ENCODE results near the gene C11orf16.
"Not testable (repeated sequence)": the region's sequence is repeated elsewhere in the genome, so short reads cannot be mapped to it uniquely, and the experiment has no call there.

C11orf16 gene

DNA sequence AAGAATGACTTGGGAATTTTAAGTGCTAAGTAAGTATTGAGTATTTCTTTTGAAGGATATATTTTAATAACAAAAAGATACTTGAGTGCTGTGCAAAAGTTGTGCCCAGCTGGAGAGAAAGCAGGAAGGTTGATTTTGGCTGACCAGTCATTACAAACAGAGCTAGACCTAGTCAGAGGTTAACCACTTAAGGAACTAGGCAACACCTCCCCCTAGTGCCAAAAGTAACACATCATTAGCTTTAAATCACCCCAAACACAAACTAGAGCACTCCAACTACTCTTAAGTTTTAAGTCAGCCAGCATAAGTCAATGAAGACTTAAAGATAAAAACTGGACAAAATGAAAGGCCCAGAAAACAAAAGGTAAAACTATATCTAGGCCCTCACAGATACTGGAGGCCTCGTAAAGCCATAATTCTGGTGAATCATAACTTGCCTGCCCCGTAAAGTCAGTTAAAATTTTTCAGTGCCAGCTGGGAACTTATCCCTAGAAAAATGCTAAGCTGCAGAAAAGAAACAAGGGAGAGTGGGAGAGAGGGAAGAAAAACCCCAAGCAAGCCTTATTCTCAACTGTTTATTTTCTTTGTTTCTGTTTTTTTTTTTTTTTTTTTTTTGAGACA, 26.9 kb upstream of the C11orf16 start:
- Histone ChIP-seq H3K27ac (ENCODE audit: low read length) (no peak overlapping the region), H3K4me3 (ENCODE audit: low read length) (no peak overlapping the region), H3K9ac (ENCODE audit: low read length) (no peak overlapping the region), H3K9me3 (ENCODE audit: control insufficient read depth, low read depth, low read length) (no peaks in the 10 kb centered on the region), H3K27me3 (ENCODE audit: control insufficient read depth, insufficient read depth, low read length) (no peaks in the 10 kb centered on the region), H3K4me1 (ENCODE audit: control insufficient read depth, low read depth, low read length) (peaks cover 3% of the 10 kb centered on the region), H3K36me3 (ENCODE audit: control insufficient read depth, low read depth, low read length) (no peaks in the 10 kb centered on the region)

DNA sequence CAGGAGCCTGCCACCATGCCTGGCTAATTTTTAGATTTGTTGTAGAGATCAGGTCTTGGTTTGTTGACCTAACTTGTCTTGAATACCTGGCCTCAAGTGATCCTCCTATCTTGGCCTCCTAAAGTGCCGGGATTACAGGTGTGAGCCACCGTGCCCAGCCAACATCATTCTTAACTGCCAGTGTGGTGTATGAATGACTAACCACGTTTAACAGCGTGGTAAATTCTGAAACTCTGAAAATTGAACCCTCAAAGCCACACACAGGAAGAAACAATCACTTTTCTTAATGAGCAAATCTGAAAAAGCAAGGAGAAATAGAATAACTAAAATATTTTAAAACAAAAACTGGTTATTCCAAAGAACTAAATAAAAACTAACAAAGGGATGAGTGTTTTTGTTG, 24.1 kb upstream of the C11orf16 start:
- H3K9ac ChIP-seq (ENCODE audit: low read length) = no peak overlapping the region
- no peaks in the 10 kb centered on the region for H3K9me3 ChIP-seq (ENCODE audit: control insufficient read depth, low read depth, low read length)
- no peaks in the 10 kb centered on the region for H3K27me3 ChIP-seq (ENCODE audit: control insufficient read depth, insufficient read depth, low read length)
- peaks cover 3% of the 10 kb centered on the region for H3K4me1 ChIP-seq (ENCODE audit: control insufficient read depth, low read depth, low read length)
- peaks cover 4% of the 10 kb centered on the region for H3K36me3 ChIP-seq (ENCODE audit: control insufficient read depth, low read depth, low read length)
- H3K4me3 ChIP-seq (ENCODE audit: low read length) = no peak overlapping the region
- no peak overlapping the region for H3K27ac ChIP-seq (ENCODE audit: low read length)

GRCh38 chr11:8948886-8949285, 16.1 kb upstream of the C11orf16 start:
- Histone ChIP-seq H3K4me1 (ENCODE audit: control insufficient read depth, low read depth, low read length) (no peaks in the 10 kb centered on the region), H3K27ac (ENCODE audit: low read length) (no peak overlapping the region), H3K9ac (ENCODE audit: low read length) (no peak overlapping the region), H3K36me3 (ENCODE audit: control insufficient read depth, low read depth, low read length) (peaks cover 3% of the 10 kb centered on the region), H3K9me3 (ENCODE audit: control insufficient read depth, low read depth, low read length) (no peaks in the 10 kb centered on the region), H3K27me3 (ENCODE audit: control insufficient read depth, insufficient read depth, low read length) (no peaks in the 10 kb centered on the region), H3K4me3 (ENCODE audit: low read length) (no peak overlapping the region)

- no peak overlapping the region for H3K9ac ChIP-seq (ENCODE audit: low read length)
- H3K27me3 ChIP-seq (ENCODE audit: control insufficient read depth, insufficient read depth, low read length) = no peaks in the 10 kb centered on the region
- no peak overlapping the region for H3K27ac ChIP-seq (ENCODE audit: low read length)
- no peaks in the 10 kb centered on the region for H3K4me1 ChIP-seq (ENCODE audit: control insufficient read depth, low read depth, low read length)
- H3K36me3 ChIP-seq (ENCODE audit: control insufficient read depth, low read depth, low read length) = no peaks in the 10 kb centered on the region
- no peaks in the 10 kb centered on the region for H3K9me3 ChIP-seq (ENCODE audit: control insufficient read depth, low read depth, low read length)
- no peak overlapping the region for H3K4me3 ChIP-seq (ENCODE audit: low read length)
Observed at GRCh38 chr11:8947230-8947943, 14.6 kb upstream of the C11orf16 start.

GRCh38 chr11:8942518-8943066, 9.8 kb upstream of the C11orf16 start, which contains the start of gene ASCL3:
ASCL3 (minus strand) TSS chr11:8943016; CDS start chr11:8938161, 4,855 bp downstream.
- H3K36me3 ChIP-seq (ENCODE audit: control insufficient read depth, low read depth, low read length) = no peaks in the 10 kb centered on the region
- H3K9me3 ChIP-seq (ENCODE audit: control insufficient read depth, low read depth, low read length) = no peaks in the 10 kb centered on the region
- H3K27me3 ChIP-seq (ENCODE audit: control insufficient read depth, insufficient read depth, low read length) = no peaks in the 10 kb centered on the region
- no peaks in the 10 kb centered on the region for H3K4me1 ChIP-seq (ENCODE audit: control insufficient read depth, low read depth, low read length)
- H3K4me3 ChIP-seq (ENCODE audit: low read length) = no peak within 1 kb of the TSS
- H3K9ac ChIP-seq (ENCODE audit: low read length) = no peak within 1 kb of the TSS
- no peak within 1 kb of the TSS for H3K27ac ChIP-seq (ENCODE audit: low read length)

DNA sequence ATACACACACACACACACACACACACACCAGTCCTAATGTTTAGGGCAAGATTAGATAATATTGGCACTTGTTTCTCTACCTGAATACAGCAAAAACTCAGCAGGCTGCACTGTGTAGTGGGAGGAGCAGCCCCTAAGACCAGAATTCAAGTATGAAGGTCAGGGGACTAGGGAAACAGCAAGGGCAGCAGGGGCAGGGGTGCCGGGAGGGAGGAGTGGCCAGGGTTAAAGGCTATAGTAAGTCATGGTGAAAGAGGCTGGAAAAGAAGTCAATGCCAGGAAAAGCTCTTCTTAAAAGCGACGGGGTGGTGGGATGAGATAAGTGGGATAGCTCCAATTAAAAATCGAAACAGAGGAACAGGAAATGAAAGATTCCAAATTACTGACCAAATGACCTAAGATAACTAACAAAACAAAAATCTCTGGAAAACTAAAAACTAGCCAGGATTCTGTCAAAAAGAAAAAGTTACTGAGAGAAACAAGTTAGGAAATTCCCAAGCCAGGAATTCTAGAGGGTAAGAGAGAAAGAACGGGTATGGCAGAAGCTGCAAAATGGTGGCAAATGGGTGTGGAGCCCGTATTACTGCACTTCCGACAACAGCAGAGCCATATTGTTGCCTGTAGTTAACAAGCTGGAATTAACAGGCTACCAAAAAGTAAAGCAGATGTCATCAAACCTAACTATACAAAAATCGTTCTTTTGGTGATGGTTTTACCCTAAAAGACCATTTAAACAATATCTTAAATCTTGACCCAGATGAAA, 8.8 kb upstream of the C11orf16 start:
- no peaks in the 10 kb centered on the region for H3K36me3 ChIP-seq (ENCODE audit: control insufficient read depth, low read depth, low read length)
- no peaks in the 10 kb centered on the region for H3K4me1 ChIP-seq (ENCODE audit: control insufficient read depth, low read depth, low read length)
- H3K4me3 ChIP-seq (ENCODE audit: low read length) = no peak overlapping the region
- no peaks in the 10 kb centered on the region for H3K27me3 ChIP-seq (ENCODE audit: control insufficient read depth, insufficient read depth, low read length)
- H3K27ac ChIP-seq (ENCODE audit: low read length) = no peak overlapping the region
- no peaks in the 10 kb centered on the region for H3K9me3 ChIP-seq (ENCODE audit: control insufficient read depth, low read depth, low read length)
- H3K9ac ChIP-seq (ENCODE audit: low read length) = no peak overlapping the region

DNA sequence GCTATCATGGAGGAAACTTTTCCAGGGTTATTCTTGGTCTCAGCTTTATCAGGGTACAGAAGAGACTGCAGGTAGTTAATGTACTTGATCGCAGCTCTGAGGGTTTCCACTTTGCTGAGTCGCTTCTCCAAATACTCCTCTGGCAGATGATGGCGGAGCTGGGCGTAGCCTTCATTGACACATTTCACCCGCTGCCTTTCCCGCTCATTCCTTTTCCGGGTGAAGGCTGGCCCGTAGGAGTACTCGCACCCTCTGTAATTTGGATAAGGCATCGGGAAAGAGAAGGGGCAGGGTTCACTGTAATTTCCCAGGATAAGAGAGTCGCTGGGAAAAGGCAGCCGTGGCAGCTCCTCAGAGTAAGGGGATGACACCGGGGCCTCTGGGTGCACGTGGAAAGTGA, 4.9 kb upstream of the C11orf16 start:
- no peaks in the 10 kb centered on the region for H3K27me3 ChIP-seq (ENCODE audit: control insufficient read depth, insufficient read depth, low read length)
- H3K4me3 ChIP-seq (ENCODE audit: low read length) = no peak overlapping the region
- H3K36me3 ChIP-seq (ENCODE audit: control insufficient read depth, low read depth, low read length) = no peaks in the 10 kb centered on the region
- no peaks in the 10 kb centered on the region for H3K9me3 ChIP-seq (ENCODE audit: control insufficient read depth, low read depth, low read length)
- no peak overlapping the region for H3K9ac ChIP-seq (ENCODE audit: low read length)
- H3K27ac ChIP-seq (ENCODE audit: low read length) = no peak overlapping the region
- H3K4me1 ChIP-seq (ENCODE audit: control insufficient read depth, low read depth, low read length) = no peaks in the 10 kb centered on the region

DNA sequence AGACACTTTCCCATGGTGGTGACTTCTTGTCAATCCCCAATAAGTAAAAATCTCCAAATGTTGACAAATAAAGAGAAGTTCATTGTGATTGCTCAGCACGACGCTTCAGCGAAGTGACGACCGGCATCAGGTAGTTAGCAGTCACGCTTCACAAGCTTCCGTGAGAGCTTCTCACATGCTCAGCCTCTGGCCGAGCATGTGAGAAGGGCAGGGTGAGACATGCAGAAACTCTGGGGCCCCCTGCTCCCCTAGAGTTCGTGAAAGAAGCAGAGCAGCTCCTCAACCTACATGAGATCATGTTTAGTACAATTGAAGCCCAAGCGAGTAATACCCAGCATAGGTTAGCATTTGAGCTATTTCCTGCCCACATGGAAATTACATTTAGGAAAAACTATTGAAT, 4.4 kb upstream of the C11orf16 start:
- Histone ChIP-seq H3K27ac (ENCODE audit: low read length) (no peak overlapping the region), H3K4me3 (ENCODE audit: low read length) (no peak overlapping the region), H3K9me3 (ENCODE audit: control insufficient read depth, low read depth, low read length) (no peaks in the 10 kb centered on the region), H3K27me3 (ENCODE audit: control insufficient read depth, insufficient read depth, low read length) (no peaks in the 10 kb centered on the region), H3K36me3 (ENCODE audit: control insufficient read depth, low read depth, low read length) (no peaks in the 10 kb centered on the region), H3K4me1 (ENCODE audit: control insufficient read depth, low read depth, low read length) (no peaks in the 10 kb centered on the region), H3K9ac (ENCODE audit: low read length) (no peak overlapping the region)

DNA sequence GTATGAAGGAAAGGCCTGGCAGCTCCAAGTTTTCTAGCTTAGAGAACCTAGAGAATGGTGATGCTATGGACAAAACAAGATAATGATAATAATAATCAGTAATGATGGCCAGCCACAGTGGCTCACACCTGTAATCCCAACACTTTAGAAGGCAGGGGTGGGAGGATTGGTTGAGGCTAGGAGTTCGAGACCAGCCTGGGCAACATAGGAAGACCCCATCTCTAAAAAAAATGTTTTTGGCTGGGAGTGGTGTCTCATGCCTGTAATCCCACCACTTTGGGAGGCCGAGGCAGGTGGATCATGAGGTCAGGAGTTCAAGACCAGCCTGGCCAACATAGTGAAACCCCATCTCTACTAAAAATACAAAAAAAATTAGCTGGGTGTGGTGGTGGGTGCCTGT, 3.0 kb upstream of the C11orf16 start:
- H3K9ac ChIP-seq (ENCODE audit: low read length); H3K4me3 ChIP-seq (ENCODE audit: low read length); H3K9me3 ChIP-seq (ENCODE audit: control insufficient read depth, low read depth, low read length); H3K27ac ChIP-seq (ENCODE audit: low read length); H3K4me1 ChIP-seq (ENCODE audit: control insufficient read depth, low read depth, low read length); H3K36me3 ChIP-seq (ENCODE audit: control insufficient read depth, low read depth, low read length); H3K27me3 ChIP-seq (ENCODE audit: control insufficient read depth, insufficient read depth, low read length): not testable (repeated sequence)

DNA sequence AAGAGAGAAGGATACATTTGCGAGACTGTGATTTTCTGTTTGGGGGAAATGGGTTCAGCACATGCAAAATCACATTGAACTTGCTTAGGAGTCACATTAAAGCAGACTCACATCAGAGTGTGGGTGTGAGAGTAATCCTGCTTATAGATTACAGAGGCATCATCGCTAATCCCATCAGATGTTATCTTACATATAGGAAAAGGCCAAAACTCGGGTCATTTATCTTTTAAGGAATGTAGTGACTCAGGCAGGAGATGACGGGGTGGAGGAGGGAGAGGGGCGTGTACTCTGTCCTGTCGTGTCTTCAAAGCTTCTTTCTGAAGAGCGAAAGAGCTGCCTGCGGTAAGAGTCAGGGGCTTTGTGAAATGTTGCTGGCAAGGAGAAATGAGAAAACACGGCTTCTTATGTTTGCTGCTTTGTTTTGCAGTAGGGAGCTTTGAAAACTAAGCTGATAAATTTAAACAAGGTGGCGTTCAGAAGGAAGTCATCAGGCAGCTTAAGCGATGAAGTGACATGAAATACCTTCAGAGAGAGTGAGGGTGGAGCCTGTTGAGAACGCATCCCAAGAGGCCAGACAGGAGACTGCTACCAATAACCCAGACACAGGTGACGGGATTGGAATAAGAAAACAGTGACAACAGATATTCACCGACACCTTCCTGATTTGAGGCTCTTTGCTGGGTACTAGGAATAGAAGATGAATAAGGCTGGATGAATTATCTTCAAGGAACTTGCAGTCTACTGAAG, 2.2 kb upstream of the C11orf16 start:
- H3K4me1 ChIP-seq (ENCODE audit: control insufficient read depth, low read depth, low read length) = no peaks in the 10 kb centered on the region
- no peaks in the 10 kb centered on the region for H3K27me3 ChIP-seq (ENCODE audit: control insufficient read depth, insufficient read depth, low read length)
- H3K9ac ChIP-seq (ENCODE audit: low read length) = no peak overlapping the region
- H3K36me3 ChIP-seq (ENCODE audit: control insufficient read depth, low read depth, low read length) = no peaks in the 10 kb centered on the region
- no peaks in the 10 kb centered on the region for H3K9me3 ChIP-seq (ENCODE audit: control insufficient read depth, low read depth, low read length)
- H3K4me3 ChIP-seq (ENCODE audit: low read length) = no peak overlapping the region
- H3K27ac ChIP-seq (ENCODE audit: low read length) = no peak overlapping the region

- H3K4me3 ChIP-seq (ENCODE audit: low read length) = no peak overlapping the region
- H3K36me3 ChIP-seq (ENCODE audit: control insufficient read depth, low read depth, low read length) = no peaks in the 10 kb centered on the region
- H3K9ac ChIP-seq (ENCODE audit: low read length) = no peak overlapping the region
- H3K27me3 ChIP-seq (ENCODE audit: control insufficient read depth, insufficient read depth, low read length) = no peaks in the 10 kb centered on the region
- H3K27ac ChIP-seq (ENCODE audit: low read length) = no peak overlapping the region
- no peaks in the 10 kb centered on the region for H3K9me3 ChIP-seq (ENCODE audit: control insufficient read depth, low read depth, low read length)
- H3K4me1 ChIP-seq (ENCODE audit: control insufficient read depth, low read depth, low read length) = no peaks in the 10 kb centered on the region
Observed at GRCh38 chr11:8933931-8934330, 1.2 kb upstream of the C11orf16 start.
